HCT116 (cell line): ENCODE results near the gene NUTM2B. TPM values are rescaled to one million over a fixed set of nuclear protein-coding genes. Genes with fewer than 3 reads are reported as not detected.
"Not testable (repeated sequence)": the region's sequence is repeated elsewhere in the genome, so short reads cannot be mapped to it uniquely, and the experiment has no call there.

Source experiments
- ATAC-seq: fragments of 200-7000 bp; cut with Tn5 transposase; 2 replicates; pipeline ENCODE4 v1.9.1; 2020; ENCODE audit warnings: mild to moderate bottlenecking, moderate library complexity
- BruUV-seq: library from RNA; stranded (reverse); fragments of 400-500 nt; replicated peaks from 2 replicates; lab custom pipeline; 2021; lab: Mats Ljungman, UMichigan
- CTCF ChIA-PET: fragments of 300-600 bp; sonication (Branson Sonifier 250); formaldehyde crosslinking; loops from one replicate; lab custom pipeline; 2021; ENCODE audit warnings: antibody characterized with exemption; lab: Charles Lee
- POLR2A ChIA-PET: fragments of 300-600, 350-600 bp; sonication (Branson Sonifier 250); formaldehyde crosslinking; loops from one replicate; lab custom pipeline; 2021; ENCODE audit warnings: antibody characterized with exemption; lab: Charles Lee
- RAD21 ChIA-PET, 2 experiments: fragments of 300-600 bp; sonication (Branson Sonifier 250); formaldehyde crosslinking; loops; one replicate each; lab custom pipeline; 2023; ENCODE audit warnings: low total read pairs in 2 of 2; ENCODE audit not compliant: uncharacterized antibody in 2 of 2, unreplicated experiment in 2 of 2, low non-redundant PET in 1 of 2; lab: Charles Lee
- DNase-seq: peaks from one replicate; pipeline ENCODE4 v3.0.0-alpha.2; 2010; ENCODE audit warnings: low read depth, low spot score
- H2AFZ ChIP-seq: fragments of 200-600 bp; shearing (Covaris generic), sonication (generic); 2 replicates; pipeline ENCODE4 v1.6.1; 2017; ENCODE audit warnings: low read depth, mixed run types, mixed read lengths, antibody characterized with exemption, low read length; ENCODE audit not compliant: poor library complexity, severe bottlenecking
- H3K27ac ChIP-seq: 2 replicates; pipeline ENCODE4 v1.5.1; 2012; ENCODE audit warnings: low read depth, low read length
- H3K27me3 ChIP-seq: fragments of 200-600 bp; sonication (generic); 2 replicates; pipeline ENCODE4 v1.6.1; 2016; ENCODE audit warnings: mixed run types, low read length, mixed read lengths; ENCODE audit not compliant: insufficient read depth
- H3K36me3 ChIP-seq, 2 experiments: fragments of 200-500 bp in 1 of 2; fragments of 200-600 bp in 1 of 2; sonication (Bioruptor generic) in 1 of 2; sonication (generic) in 1 of 2; 2 replicates each; pipeline versions ENCODE4 v1.5.1 to v1.6.1; 2014 to 2016; ENCODE audit warnings: low read length in 2 of 2, inconsistent platforms in 1 of 2, mixed read lengths in 1 of 2, mixed run types in 1 of 2; ENCODE audit not compliant: insufficient read depth in 2 of 2, control insufficient read depth in 1 of 2
- H3K4me1 ChIP-seq, 2 experiments: fragments of 200-600 bp in 1 of 2; sonication (generic) in 1 of 2; 2 replicates each; pipeline versions ENCODE4 v1.5.1 to v1.6.1; 2012 to 2017; ENCODE audit warnings: low read length in 2 of 2, inconsistent platforms in 1 of 2, mild to moderate bottlenecking in 1 of 2, mixed read lengths in 1 of 2, mixed run types in 1 of 2, moderate library complexity in 1 of 2; ENCODE audit not compliant: insufficient read depth in 2 of 2, control insufficient read depth in 1 of 2
- H3K4me2 ChIP-seq: fragments of 200-600 bp; sonication (generic); 2 replicates; pipeline ENCODE4 v1.6.1; 2017; ENCODE audit warnings: mixed run types, low read length, mixed read lengths
- H3K4me3 ChIP-seq, 2 experiments: fragments of 200-600 bp in 1 of 2; sonication (generic) in 1 of 2; replicated peaks in 1 of 2; 2 replicates each; pipeline ENCODE4 v1.5.1; 2011 to 2016; ENCODE audit warnings: low read length in 2 of 2, control low read depth in 1 of 2, low read depth in 1 of 2, mild to moderate bottlenecking in 1 of 2, mixed read lengths in 1 of 2, mixed run types in 1 of 2
- H3K79me2 ChIP-seq: fragments of 200-600 bp; sonication (generic); 2 replicates; pipeline ENCODE4 v1.6.1; 2017; ENCODE audit warnings: mild to moderate bottlenecking, mixed run types, low read length, moderate library complexity, mixed read lengths; ENCODE audit not compliant: insufficient read depth
- H3K9ac ChIP-seq: fragments of 200-600 bp; sonication (generic); 2 replicates; pipeline ENCODE4 v1.6.1; 2016; ENCODE audit warnings: low read length, mixed read lengths
- H3K9me2 ChIP-seq: fragments of 200-600 bp; sonication (generic), shearing (Covaris generic); 2 replicates; pipeline ENCODE4 v1.6.1; 2017; ENCODE audit warnings: mixed run types, mild to moderate bottlenecking, moderate library complexity; ENCODE audit not compliant: insufficient read depth
- H3K9me3 ChIP-seq, 2 experiments: fragments of 200-500 bp in 1 of 2; fragments of 200-600 bp in 1 of 2; sonication (Bioruptor generic) in 1 of 2; sonication (generic) in 1 of 2; 2 replicates each; pipeline ENCODE4 v1.6.1; 2014 to 2017; ENCODE audit warnings: low read length in 2 of 2, mixed read lengths in 2 of 2, inconsistent platforms in 1 of 2, low read depth in 1 of 2, mild to moderate bottlenecking in 1 of 2, mixed run types in 1 of 2, moderate library complexity in 1 of 2; ENCODE audit not compliant: control insufficient read depth in 1 of 2, insufficient read depth in 1 of 2
- H4K20me1 ChIP-seq: fragments of 200-600 bp; sonication (generic), shearing (Covaris generic); 2 replicates; pipeline ENCODE4 v1.6.1; 2017; ENCODE audit warnings: mixed run types, mild to moderate bottlenecking, moderate library complexity; ENCODE audit not compliant: insufficient read depth
- intact Hi-C: fragments of 100-400 bp; cut with micrococcal nuclease; formaldehyde crosslinking; loops from 2 replicates; pipeline ENCODE4 v1.10.0; 2022
- total RNA-seq: library from RNA; stranded (reverse); gene quantifications from one replicate; pipeline ENCODE4 v1.2.1, GENCODE V29; 2021; ENCODE audit not compliant: unreplicated experiment

Gene NUTM2B
- total RNA-seq, 1 experiment from 2014 or later, result 1.4 TPM

GRCh38 chr10:79726620-79727019 lies 23.6 kb downstream of the NUTM2B start:
- H3K27me3 ChIP-seq, H3K4me1 ChIP-seq, RAD21 ChIA-PET, intact Hi-C loops, H3K4me2 ChIP-seq, H3K36me3 ChIP-seq, H3K9me3 ChIP-seq, H3K9ac ChIP-seq, POLR2A ChIA-PET, H3K4me3 ChIP-seq, H2AFZ ChIP-seq, H3K79me2 ChIP-seq, H3K9me2 ChIP-seq, ATAC-seq, BruUV-seq, CTCF ChIA-PET, H3K27ac ChIP-seq, H4K20me1 ChIP-seq, DNase-seq: not testable (repeated sequence)

- H3K9me2 ChIP-seq, DNase-seq, RAD21 ChIA-PET, H3K4me2 ChIP-seq, H3K9me3 ChIP-seq, H2AFZ ChIP-seq, H4K20me1 ChIP-seq, H3K27ac ChIP-seq, H3K79me2 ChIP-seq, H3K36me3 ChIP-seq, CTCF ChIA-PET, ATAC-seq, H3K4me1 ChIP-seq, POLR2A ChIA-PET, H3K9ac ChIP-seq, H3K4me3 ChIP-seq, BruUV-seq, intact Hi-C loops, H3K27me3 ChIP-seq: not testable (repeated sequence)
These were observed 41.8 kb downstream of the NUTM2B start for GRCh38 chr10:79744844-79745243.

GRCh38 chr10:79748510-79748909 lies 45.5 kb downstream of the NUTM2B start:
- H3K4me3 ChIP-seq, H3K79me2 ChIP-seq, H3K27ac ChIP-seq, DNase-seq, H3K4me1 ChIP-seq, H3K4me2 ChIP-seq, H3K9me2 ChIP-seq, ATAC-seq, H3K36me3 ChIP-seq, intact Hi-C loops, RAD21 ChIA-PET, H4K20me1 ChIP-seq, CTCF ChIA-PET, H3K9me3 ChIP-seq, H3K9ac ChIP-seq, POLR2A ChIA-PET, H3K27me3 ChIP-seq, BruUV-seq, H2AFZ ChIP-seq: not testable (repeated sequence)

GRCh38 chr10:79753601-79754000 lies 50.6 kb downstream of the NUTM2B start:
- H3K27me3 ChIP-seq, intact Hi-C loops, H3K79me2 ChIP-seq, H3K9me3 ChIP-seq, DNase-seq, H3K27ac ChIP-seq, CTCF ChIA-PET, RAD21 ChIA-PET, H2AFZ ChIP-seq, H3K4me1 ChIP-seq, H3K36me3 ChIP-seq, H3K4me3 ChIP-seq, H4K20me1 ChIP-seq, POLR2A ChIA-PET, H3K4me2 ChIP-seq, BruUV-seq, ATAC-seq, H3K9ac ChIP-seq, H3K9me2 ChIP-seq: not testable (repeated sequence)
